Middle frontal gyrus (tissue), 1 donor: ENCODE results near the gene KNDC1.

ENCODE experiments used
- DNase-seq: peaks from one replicate; pipeline ENCODE4 v3.0.0-alpha.2; 2015; ENCODE audit warnings: low spot score; ENCODE audit errors: extremely low spot score

KNDC1 gene

GRCh38 chr10:133237241-133237587 is 77.2 kb downstream of the KNDC1 start:
- DNase-seq: no peak

DNA sequence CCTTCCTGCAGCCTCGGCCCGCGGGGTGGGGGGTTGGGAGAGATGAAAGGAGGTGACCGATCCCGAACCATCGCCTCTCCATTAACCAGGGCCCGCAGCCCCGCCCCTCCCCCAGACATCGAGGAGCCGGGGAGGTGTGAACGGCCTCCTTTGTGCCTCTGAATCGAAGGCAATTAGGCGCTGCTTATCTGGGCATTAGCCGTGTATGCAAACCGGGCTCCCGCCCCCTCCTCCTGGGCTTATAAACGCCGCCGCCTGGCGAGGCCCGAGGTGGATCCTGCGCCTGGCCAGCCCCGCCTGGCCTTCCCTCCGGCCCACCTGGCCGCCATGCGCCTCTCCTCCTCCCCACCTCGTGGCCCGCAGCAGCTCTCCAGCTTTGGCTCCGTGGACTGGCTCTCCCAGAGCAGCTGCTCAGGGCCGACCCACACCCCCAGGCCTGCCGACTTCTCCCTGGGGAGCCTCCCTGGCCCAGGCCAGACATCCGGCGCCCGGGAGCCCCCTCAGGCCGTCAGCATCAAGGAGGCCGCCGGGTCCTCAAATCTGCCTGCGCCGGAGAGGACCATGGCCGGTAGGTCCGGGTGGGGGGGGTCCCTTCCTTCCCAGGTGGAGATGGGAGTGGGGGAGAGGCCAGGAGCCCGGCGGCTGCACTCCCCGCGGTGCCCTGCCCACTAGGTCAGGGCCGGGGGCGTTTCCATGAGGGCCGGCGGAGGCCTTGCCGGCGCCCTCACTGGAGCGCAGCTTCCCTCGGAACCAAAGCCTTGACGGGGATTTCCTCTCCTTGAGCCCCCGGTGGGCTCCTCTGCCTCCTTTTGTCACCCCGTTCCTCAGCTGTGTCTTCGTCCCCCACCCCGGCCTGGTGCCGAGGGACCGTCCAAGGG is 77.8 kb downstream of the KNDC1 start, which contains the start of gene VENTX:
Gene VENTX (plus strand): TSS at position 268 of the 878 bp plus-strand sequence. CDS start 60 bp downstream, at position 328.
- no peak for DNase-seq

DNA sequence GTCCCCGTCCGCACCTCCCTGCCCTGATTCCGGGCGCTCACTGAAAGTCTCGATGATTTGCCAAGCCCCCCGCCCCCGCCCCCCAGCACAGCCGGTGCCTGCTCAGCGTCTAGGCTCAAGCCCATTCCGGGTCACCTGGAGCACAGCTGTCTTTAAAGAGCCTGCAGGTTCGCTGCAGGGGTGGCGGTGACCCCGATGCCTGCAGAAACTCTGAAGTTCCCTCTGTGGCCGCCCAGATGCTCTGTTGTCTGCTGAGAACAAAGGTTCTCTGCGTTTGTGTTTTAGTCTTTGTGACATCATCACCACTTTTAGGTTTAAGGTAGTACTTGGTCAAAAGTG is 78.4 kb downstream of the KNDC1 start:
- DNase-seq: no peak

GRCh38 chr10:133239990-133240389 is 80.0 kb downstream of the KNDC1 start:
- DNase-seq: no peak

DNA sequence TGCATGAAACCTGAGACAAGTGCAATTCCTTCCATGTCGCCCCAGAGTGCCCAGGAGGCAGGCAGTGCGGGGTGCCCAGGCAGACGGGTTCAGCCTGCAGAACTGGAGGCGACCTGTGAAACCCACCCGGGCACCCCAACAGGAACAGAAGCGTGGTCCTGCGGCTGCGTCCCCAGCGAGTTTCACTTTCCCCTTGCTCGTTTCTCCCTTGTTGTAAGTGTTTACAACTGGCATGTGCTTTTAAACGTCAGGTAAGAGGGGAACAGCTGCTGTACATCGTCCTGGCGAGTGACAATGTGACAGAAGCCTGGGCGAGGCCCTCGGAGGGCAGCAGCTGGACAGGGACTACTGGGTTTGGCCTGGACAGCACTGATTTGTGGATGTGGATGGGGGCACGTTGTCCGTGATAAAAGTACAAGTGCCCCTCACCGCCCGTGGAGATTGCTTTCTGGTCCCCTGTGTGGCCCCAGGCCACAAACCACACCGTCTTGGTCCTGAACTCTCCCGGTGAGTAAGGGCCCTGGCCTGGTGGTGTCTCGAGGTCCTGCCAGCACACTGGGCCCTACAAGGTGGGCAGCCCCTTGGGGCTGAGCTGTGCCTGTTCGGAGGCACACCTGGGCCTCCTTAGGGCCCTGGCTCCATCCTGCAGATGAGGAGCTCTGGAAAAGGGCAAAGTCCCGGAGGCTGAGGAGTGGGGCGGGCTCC is 81.6 kb downstream of the KNDC1 start:
- no peak for DNase-seq

GRCh38 chr10:133242611-133243356 is 82.8 kb downstream of the KNDC1 start:
- no peak for DNase-seq

GRCh38 chr10:133243593-133243992 is 83.6 kb downstream of the KNDC1 start:
- no peak for DNase-seq

GRCh38 chr10:133245439-133246235 is 85.6 kb downstream of the KNDC1 start:
- no peak for DNase-seq

DNA sequence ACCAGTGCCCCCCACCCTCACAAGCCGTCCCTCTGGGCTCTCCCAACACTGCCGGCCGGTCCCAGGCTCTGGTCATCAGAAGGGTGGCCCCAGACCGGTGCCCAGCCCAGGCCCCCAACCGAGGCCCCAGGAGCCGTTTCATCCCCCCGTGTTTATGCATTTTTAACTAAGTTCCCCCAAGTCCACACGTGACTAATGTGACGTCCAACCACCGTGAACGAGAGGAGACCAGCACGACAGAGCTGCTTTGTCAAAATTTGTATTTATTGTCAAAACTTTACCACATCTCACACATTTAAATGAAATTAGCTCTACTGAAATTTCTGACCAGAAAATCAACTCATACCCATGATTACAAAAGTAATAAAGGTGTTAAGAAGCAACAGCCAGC is 86.2 kb downstream of the KNDC1 start:
- DNase-seq: no peak

GRCh38 chr10:133247681-133248333 is 87.8 kb downstream of the KNDC1 start:
- no peak for DNase-seq

GRCh38 chr10:133248334-133248715 is 88.3 kb downstream of the KNDC1 start:
- DNase-seq: no peak

- DNase-seq: no peak
Observed at GRCh38 chr10:133249094-133249780, 89.2 kb downstream of the KNDC1 start.

- no peak for DNase-seq
Observed at GRCh38 chr10:133249975-133250754, 90.1 kb downstream of the KNDC1 start.

DNA sequence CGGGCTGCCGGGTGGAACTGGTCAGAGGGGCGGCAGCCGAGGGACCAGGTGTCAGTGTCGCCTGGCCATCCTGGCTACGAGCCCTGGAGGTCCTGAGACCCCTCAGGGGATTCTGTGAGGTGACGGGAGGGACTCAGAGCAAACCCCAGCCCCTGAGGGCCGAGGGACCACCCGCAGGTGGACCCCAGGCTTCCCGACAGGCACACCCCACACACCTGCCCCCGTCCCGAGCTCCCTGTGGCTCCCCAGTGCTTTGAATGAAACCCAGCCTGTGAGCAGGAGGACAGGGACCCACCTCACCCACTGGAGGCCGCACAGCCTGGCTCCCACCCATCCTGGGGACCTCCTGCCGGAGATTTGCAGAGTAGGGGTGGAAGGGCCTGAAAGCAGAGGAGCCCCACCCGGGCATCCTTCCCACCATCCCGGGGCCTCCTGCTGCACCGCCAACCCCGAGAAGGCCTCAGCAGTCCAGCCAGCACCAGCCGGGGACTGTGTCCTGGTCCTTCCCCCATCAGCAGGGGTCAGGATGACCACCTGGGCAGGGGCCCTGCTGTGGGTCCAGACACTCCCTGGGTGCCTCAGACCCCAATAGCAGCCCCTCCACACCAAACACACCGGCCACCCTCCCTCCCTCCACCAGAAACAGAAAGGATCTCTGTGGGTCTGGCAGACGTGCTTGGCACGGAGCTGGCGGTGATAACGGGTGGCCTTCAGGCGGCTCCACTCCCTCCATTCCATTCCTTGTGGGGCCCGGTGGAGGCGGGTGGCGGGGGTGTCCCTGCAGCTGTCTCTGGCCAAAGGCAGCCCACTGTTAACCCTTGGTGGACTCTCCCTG is 91.6 kb downstream of the KNDC1 start:
- DNase-seq: no peak

DNA sequence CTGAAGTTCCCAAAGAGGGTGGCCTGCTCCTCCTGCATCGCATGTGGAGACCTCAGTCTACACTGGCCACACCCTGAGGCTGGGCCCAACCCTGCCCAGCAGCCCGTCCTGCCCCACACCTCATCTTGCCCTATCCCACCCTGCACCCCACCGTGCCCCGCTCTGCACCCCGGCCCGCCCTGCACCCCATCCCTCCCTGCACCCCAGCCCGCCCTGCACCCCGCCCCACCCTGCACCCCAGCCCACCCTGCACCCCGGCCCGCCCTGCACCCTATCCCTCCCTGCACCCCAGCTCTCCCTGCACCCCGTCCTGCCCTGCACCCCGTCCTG is 92.2 kb downstream of the KNDC1 start:
- no peak for DNase-seq

DNA sequence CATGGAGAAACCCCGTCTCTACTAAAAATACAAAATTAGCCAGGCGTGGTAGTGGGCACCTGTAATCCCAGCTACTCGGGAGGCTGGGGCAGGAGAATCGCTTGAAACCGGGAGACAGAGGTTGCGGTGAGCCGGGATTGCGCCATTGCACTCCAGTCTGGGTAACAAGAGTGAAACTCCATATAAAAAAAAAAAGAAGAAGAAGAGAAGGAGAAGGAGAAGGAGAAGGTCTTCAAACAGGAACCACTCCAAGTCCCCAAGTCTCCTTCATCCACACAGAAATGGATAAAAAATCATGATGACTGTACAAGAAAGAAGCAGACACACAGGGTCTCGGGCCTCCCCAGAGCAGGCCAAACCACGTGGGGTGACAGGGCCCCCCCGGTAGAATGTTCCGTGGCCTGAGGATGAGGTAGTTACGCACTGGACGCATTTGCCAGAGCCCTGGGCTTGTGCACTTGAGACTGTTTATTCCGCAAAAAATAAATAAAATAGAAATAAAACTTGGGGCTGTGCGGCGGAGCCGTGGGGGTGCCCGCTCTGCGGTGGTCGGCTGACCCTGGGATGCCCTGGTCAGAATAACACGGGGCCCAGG is 93.4 kb downstream of the KNDC1 start:
- no peak for DNase-seq

GRCh38 chr10:133254421-133255120 is 94.6 kb downstream of the KNDC1 start:
- DNase-seq: no peak

DNA sequence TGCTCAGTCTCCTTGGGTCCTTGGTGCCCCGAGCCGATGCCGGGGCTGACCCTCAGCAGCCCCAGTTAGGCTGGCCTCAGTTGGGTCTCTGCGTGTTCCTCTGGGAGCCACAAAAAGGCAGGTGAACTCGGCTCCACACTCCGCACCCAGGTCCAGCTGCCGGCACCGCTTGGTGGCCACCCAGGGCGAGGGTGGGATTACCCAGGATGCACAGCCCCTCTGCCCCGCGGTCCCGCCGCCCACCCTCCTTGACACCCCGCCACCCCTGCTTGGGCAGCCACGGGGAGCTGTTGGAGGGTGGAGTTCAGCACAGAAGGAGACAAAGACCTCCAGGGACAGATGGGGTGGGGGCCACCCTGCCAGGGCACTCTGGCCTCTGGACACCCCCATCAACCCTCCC is 95.3 kb downstream of the KNDC1 start:
- no peak for DNase-seq
